ENCODE data around the gene DNAI7.

The DNAI7 gene

DNA sequence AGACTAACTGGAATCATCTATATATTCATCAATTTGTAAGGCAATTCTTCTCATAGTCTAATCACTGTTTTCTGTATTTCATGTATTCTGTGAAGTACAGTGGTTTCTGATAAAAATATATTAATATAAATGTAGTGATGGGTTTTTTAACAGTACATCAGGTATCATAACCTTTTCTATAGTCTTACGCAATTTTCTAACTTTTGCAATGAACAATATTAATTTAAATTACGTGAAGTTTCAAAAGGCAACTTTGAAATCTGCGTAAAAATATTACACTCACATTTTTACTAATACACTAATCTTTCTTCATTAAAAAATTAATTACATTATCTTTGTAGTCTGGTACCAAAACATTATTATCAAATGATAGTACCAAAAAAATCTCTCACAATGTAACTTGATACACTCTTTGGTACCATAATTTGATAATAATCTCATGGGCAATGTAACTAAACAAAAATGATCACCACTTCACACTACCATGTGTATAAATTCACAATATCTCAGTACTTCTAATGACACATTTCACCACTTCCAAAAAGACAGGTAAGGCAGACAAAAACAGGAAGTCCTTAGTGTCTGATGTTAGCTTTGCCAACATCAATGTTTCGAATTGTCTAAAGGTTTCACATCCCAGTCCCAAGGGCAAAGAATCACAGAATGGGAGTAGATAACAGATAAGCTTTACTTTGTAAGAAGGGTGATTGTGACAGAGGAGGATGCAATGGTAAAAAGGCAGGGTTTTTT lies 8.7 kb downstream of the DNAI7 start:
- no peak overlapping the region for H3K4me3 ChIP-seq (ENCODE audit: low read depth, low read length)

GRCh38 chr12:25184132-25184531 lies 10.8 kb downstream of the DNAI7 start:
- DNase-seq (ENCODE audit: low read depth) = no peak

More for the DNA sequence above, 8.7 kb downstream of the DNAI7 start:
- DNase-seq (ENCODE audit: low read depth) = no peak

DNA sequence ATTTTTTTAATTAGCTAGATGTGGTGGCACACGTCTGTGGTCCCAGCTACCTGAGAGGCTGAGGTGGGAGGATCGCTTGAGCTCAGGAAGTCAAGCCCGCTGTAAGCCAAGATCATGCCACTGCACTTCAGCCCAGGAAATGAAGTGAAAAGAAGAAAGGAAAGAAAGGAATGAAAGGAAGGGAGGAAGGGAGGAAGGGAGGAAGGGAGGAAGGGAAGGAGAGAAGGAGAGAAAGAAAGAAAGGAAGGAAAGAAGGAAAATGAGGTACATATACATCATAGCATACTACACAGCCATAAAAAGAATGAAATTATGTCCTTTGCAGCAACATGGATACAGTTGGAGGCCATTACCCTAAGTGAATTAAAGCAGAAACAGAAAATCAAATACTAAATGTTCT lies 12.2 kb downstream of the DNAI7 start:
- DNase-seq (ENCODE audit: low read depth) = no peak
- no peak overlapping the region for H3K4me3 ChIP-seq (ENCODE audit: low read depth, low read length)

More at GRCh38 chr12:25184132-25184531, 10.8 kb downstream of the DNAI7 start:
- no peak overlapping the region for H3K4me3 ChIP-seq (ENCODE audit: low read depth, low read length)

- H3K4me3 ChIP-seq (ENCODE audit: low read depth, low read length) = no peak overlapping the region
Measured at GRCh38 chr12:25162866-25163265, 32.1 kb downstream of the DNAI7 start.

GRCh38 chr12:25156061-25156460 lies 38.9 kb downstream of the DNAI7 start:
- no peak for DNase-seq (ENCODE audit: low read depth)
- H3K4me3 ChIP-seq (ENCODE audit: low read depth, low read length) = no peak overlapping the region

More at GRCh38 chr12:25162866-25163265, 32.1 kb downstream of the DNAI7 start:
- no peak for DNase-seq (ENCODE audit: low read depth)

DNA sequence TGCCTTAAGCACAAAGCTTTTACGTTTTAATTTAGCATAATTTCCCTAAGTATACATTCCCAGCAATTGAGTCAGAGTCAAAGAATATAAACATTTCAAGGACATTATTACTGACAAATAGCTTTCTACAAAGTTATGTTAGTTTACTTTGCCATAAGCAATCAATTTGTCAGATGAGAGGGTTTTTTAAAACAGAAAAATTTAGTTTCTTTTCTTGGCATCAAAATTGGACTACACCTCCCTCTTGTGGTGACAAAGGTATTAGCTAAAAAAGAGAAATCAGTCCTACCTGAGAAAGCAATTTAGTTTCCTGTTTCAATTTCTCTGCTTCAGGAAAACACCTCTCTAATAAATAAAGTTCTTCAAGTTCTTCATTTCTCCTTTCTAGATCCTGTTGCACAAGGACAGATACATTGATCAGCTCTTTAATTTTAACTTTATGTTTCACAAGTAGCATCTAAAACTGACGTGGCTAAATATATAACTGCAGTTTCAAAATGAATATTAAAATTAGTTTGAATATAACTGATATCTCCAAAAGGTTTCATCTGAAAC lies 39.9 kb downstream of the DNAI7 start:
- no peak overlapping the region for H3K4me3 ChIP-seq (ENCODE audit: low read depth, low read length)
- DNase-seq (ENCODE audit: low read depth) = no peak

DNA sequence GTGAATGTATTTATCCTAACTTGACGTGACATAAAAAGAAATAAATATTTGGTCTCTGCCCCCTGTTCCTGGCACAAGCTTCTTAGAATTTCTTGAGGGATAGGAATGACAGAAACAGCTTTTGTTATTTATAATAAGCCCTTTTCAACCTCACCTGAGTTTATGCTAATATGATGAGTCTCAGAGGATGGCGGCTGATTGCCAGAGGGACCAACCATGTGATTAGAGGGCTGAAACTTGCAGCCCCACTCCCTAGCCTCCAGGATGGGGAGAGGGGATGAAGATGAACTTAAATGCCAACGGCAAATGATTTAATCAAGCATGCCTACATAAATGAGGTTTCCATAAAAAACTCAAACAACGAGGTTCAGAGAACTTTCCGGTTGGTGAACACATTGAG lies 42.9 kb downstream of the DNAI7 start:
- H3K4me3 ChIP-seq (ENCODE audit: low read depth, low read length) = no peak overlapping the region
- DNase-seq (ENCODE audit: low read depth) = no peak

- H3K4me3 ChIP-seq (ENCODE audit: low read depth, low read length) = no peak overlapping the region
- peak; percentile 99 for DNase-seq (ENCODE audit: low read depth)
Measured at GRCh38 chr12:25151476-25151875, 43.5 kb downstream of the DNAI7 start.

DNA sequence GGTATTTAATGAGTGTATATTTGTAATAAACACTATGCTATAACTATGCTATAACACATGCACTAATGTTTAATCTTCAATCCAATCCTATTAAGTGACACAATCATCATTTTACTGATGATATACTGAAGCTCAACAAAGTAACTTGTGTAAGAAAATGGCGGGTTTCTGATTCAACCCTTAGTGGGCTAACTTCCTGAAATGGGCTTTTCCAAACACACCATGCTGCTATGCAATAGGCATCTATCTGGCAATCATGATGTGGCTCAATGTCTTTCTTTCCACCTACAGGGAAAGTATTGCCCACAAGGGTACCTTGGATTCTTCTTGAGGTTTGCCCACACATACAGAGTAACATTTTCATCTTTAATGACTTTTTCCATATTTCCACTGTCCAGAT lies 48.3 kb downstream of the DNAI7 start:
- DNase-seq (ENCODE audit: low read depth) = no peak
- no peak overlapping the region for H3K4me3 ChIP-seq (ENCODE audit: low read depth, low read length)

DNA sequence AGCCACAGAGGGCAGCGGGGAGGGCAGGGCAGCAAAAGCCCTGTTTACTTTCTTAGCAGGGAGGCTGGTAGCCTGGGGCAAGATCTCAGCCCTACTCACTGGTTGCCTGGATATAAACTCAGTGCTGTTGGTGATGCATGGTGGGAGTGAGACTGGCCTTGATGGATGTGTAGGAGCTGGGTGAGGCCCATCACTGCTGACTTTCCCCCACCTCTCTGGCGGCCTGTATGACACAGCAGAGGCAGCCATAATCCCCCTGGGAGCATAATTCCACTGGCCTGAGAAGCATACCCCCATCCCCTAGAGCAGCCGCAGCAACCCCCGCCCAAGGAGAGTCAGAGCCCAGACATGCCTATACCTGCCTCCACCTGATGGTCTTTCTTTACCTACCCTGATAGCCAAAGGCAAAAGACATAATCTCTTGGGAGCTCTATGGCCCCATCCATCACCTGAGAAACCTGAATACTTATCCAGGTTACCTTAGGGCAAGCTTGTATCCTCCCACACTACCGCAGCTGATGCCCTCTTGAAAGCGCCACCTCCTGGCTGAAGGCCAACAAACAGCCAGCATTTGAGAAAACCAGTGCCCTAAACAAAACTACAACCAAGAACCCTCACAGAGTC lies 59.3 kb downstream of the DNAI7 start:
- DNase-seq (ENCODE audit: low read depth) = no peak
- H3K4me3 ChIP-seq (ENCODE audit: low read depth, low read length) = no peak overlapping the region

DNA sequence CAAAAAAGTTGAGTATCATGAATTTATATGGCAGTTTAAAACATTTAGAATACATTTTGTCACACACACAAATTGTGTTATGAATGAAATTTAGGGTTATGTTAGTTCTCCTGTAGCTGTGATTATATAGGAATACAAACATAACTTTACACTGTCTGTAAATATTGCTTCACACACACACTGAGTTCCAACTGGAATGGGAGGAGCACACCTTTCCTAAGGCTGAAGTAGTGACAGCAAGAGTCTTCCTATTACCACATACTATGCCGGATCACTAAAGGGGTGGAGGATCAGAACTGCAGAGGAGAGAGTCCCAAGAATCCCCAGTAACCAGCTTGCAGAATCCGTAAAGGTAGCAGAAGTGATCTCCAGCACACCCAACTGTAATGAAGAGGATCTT lies 63.7 kb downstream of the DNAI7 start:
- DNase-seq (ENCODE audit: low read depth) = no peak
- H3K4me3 ChIP-seq (ENCODE audit: low read depth, low read length) = no peak overlapping the region

DNA sequence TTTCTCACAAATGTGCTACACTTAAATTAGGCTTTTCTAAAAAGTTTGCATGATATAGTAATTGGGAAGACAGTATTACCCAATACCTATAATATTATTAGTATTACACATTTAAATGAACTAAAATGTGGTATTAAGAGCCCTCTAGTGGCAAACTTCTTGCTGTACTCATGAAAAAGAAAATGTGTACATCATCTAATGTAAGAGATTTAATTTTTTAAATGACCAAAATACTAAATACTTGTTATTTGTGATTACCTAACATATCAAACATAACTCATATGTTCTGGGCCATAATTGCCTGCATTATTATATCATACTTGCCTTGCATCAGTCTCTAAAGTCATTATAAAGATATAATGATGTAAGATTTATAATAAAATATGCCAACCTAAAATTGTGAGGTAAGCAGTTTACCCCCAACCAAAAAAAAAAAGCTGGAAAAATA lies 64.2 kb downstream of the DNAI7 start:
- DNase-seq (ENCODE audit: low read depth) = no peak
- H3K4me3 ChIP-seq (ENCODE audit: low read depth, low read length) = no peak overlapping the region

DNA sequence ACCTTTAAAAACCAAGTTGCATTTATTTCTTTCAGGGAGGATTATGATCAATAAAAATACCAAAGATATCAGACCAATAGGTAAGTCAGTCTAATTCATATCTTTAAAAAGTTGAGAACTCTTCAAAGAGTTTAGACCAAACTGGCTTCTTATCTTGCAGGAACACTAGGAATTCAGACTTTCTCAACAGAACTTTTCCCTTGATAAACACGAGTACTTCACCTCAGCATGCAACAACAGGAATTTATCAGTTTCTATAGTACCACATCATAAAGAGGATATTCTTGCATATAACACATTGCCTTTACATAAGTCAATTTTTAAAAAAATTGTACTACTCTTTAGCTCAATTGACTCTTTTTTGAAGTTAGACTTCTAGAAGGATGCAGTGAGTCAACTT lies 68.2 kb downstream of the DNAI7 start:
- H3K4me3 ChIP-seq (ENCODE audit: low read depth, low read length) = no peak overlapping the region
- DNase-seq (ENCODE audit: low read depth) = no peak

DNA sequence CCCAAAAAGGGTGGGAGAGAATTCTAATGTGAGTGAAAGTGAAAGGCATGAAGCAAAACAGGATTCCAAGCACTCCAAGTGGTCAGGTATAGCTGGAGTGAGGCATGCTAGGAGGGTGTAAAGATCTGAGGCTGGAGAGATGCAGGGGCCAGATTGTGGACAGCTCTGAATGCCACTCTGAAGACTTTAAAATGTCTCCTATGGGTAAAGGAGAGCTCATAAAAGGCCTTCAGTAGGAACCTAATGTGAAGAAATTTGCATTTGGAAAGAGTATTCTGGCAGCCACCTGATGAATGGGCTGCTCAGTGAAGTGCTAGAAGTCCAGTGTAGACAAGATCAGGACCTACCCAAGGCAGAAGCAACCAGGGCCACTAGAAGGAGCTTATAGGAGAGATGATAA lies 68.9 kb downstream of the DNAI7 start:
- H3K4me3 ChIP-seq (ENCODE audit: low read depth, low read length) = no peak overlapping the region
- no peak for DNase-seq (ENCODE audit: low read depth)

DNA sequence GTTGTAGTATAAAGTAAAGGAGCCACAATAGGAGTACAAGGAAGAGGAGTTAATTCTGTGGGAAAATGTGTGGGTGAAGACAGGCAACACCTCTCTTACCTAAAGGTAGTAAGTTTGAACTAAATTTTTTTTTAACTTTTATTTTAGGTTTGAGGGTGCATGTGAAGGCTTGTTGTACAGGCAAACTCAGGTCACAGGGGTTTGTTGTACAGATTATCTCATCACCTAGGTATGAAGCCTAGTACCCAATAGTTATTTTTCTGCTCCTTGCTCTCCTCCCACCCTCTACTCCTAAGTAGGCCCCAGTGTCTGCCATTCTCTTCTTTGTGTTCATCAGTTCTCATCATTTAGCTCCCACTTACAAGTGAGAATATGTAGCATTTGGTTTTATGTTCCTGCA lies 70.5 kb downstream of the DNAI7 start:
- no peak overlapping the region for H3K4me3 ChIP-seq (ENCODE audit: low read depth, low read length)
- no peak for DNase-seq (ENCODE audit: low read depth)

DNA sequence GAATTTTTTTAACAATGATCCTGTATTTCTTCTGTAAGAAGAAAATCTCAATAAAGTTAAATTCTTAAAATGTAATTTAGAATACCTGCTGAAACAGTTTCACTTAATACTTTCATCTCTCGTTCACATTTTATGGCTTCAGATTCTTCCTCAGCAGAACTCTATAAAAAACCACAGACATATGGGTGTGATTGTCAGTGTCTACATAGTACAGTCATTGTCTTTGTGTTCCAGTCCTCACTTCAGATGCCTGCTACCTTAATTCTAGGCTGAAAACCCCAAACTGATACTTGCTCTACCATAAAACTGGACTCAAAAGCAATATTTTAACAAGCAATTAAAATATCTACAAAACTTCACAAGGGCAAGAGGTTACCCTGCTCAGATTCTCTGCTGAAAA lies 71.8 kb downstream of the DNAI7 start:
- DNase-seq (ENCODE audit: low read depth) = no peak
- no peak overlapping the region for H3K4me3 ChIP-seq (ENCODE audit: low read depth, low read length)

DNA sequence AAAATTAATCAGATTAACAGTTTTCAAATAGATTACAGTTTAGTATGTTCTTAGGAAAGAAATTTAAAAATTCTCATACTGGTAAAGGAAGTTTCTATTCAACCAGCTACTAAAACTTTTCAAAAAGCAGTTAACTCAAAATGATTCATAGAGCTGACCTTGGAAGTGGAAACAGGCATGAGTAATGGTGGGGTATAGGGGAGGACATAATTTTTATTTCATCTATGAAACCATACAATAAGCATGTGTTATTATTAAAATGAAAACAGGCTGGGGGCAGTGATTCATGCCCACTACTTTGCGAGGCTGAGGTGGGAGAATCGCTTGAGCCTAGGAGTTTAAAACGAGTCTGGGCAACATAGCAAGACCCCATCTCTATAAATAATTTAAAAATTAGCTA lies 73.0 kb downstream of the DNAI7 start:
- peak; percentile 4 for DNase-seq (ENCODE audit: low read depth)
- no peak overlapping the region for H3K4me3 ChIP-seq (ENCODE audit: low read depth, low read length)

- no peak for DNase-seq (ENCODE audit: low read depth)
- H3K4me3 ChIP-seq (ENCODE audit: low read depth, low read length) = no peak overlapping the region
Measured at GRCh38 chr12:25121110-25121509, 73.8 kb downstream of the DNAI7 start.

DNA sequence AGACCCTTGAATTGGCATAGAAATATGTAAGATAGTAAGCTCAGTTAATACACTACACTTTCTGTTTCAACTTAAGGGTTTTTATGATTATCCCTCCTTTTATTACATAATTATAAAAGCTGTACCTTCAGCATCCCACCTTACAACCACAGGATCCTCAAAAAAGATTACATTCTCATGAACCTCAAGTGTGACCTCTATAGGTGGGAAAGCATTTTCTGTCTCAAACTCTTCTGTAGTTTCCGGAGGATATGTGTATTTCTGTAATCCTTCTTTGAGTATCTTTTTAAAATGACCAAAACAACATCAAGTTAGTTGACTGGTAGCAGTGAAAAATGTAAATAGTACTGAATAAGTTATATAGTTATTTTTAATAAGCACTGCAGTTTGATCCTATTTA lies 75.9 kb downstream of the DNAI7 start:
- no peak for DNase-seq (ENCODE audit: low read depth)
- no peak overlapping the region for H3K4me3 ChIP-seq (ENCODE audit: low read depth, low read length)

- DNase-seq (ENCODE audit: low read depth) = no peak
- no peak overlapping the region for H3K4me3 ChIP-seq (ENCODE audit: low read depth, low read length)
Measured at GRCh38 chr12:25115677-25116076, 79.3 kb downstream of the DNAI7 start.

- H3K4me3 ChIP-seq (ENCODE audit: low read depth, low read length) = no peak overlapping the region
- DNase-seq (ENCODE audit: low read depth) = no peak
Measured at GRCh38 chr12:25113651-25114050, 81.3 kb downstream of the DNAI7 start.

Data from skeletal muscle cell (primary cell).